NCI-H1694 (cell line): ENCODE results near the gene POLR1A.

Source experiments
- DNase-seq: peaks from one replicate; lab custom pipeline; 2025; lab: John Stamatoyannopoulos, UW

POLR1A gene

DNA sequence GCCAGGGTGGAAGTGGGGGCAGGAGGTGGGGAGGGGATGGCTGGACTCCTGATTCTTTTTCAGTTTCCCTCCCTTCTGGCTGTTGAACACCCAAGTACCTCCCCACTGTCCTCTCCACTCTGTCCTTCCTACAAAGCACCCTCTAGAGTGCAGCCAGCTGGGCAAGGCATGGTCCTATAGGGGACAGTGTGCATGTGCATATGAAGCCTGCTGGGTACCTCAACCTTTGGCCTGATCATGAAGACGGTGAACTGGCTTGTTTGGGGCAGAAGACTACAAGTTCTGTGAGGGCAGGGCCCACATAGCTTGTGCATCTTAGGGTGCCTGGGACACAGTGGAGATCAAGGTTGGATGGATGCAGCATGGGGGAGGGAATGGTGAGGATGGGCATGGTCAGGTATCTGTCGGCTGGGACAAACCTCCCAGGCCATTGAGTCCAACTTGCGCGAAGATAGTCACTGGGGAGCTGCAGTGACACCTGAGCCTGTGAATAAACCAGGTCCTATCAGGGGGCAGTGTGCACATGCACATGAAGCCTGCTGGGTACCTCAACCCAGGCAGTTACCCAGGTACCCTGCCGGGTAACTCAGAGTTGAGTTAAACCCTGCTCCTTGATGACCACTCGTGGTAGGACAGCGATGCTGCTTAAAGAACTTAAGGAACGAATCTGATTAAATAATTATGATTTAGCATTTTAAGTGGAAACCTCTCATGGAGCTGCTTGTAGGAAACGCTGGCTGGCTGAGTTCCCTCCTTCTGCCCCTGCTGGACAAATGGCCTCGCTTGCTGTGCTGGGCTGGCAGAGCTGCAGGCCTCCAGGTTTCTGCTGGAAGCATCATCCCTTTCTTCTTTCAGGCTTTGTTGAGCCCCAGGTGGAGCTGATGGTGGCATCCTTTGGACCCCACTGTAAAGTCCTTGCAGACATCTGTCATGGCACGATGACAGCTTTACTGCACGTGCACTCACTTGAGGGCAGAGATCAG is 84.0 kb downstream of the POLR1A start:
- no peak for DNase-seq

DNA sequence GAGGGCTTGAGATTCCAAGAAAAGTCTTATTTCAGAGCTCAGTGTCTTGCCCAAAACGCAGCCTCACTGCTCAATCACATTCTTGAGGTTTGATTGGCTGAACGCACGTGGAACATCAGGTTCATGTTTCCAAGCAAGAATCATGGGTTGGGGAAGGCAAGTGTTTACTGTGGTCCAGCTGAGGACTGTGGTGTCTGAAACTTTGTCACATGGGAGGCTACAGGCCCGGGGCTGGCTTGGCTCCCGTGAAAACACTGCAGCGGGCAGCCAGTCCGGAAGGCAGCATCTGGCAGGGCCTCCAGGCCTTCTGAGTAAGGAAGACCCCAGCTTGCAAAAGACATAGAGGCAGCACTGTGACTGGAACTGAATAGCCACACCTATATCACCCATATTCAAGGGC is 84.7 kb downstream of the POLR1A start:
- DNase-seq: no peak

DNA sequence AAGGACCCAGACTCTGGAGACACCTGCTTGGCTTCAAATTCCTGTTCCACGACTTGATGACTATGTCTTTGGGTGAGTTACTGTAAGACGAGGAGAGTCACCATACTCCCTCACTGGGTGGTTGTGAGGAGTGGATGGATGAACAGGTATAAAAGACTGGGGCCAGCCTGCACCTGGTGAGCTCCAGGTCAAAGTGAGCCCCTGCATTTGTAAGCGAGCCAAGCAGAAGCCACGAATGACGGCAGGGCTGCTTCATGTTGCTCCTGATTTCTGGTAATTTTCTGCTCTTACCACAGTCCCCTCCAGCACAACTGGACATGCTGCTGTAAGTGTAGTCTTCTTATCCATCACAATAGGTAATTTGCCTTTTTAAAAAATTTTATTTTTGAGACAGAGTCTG is 86.6 kb downstream of the POLR1A start:
- no peak for DNase-seq

DNA sequence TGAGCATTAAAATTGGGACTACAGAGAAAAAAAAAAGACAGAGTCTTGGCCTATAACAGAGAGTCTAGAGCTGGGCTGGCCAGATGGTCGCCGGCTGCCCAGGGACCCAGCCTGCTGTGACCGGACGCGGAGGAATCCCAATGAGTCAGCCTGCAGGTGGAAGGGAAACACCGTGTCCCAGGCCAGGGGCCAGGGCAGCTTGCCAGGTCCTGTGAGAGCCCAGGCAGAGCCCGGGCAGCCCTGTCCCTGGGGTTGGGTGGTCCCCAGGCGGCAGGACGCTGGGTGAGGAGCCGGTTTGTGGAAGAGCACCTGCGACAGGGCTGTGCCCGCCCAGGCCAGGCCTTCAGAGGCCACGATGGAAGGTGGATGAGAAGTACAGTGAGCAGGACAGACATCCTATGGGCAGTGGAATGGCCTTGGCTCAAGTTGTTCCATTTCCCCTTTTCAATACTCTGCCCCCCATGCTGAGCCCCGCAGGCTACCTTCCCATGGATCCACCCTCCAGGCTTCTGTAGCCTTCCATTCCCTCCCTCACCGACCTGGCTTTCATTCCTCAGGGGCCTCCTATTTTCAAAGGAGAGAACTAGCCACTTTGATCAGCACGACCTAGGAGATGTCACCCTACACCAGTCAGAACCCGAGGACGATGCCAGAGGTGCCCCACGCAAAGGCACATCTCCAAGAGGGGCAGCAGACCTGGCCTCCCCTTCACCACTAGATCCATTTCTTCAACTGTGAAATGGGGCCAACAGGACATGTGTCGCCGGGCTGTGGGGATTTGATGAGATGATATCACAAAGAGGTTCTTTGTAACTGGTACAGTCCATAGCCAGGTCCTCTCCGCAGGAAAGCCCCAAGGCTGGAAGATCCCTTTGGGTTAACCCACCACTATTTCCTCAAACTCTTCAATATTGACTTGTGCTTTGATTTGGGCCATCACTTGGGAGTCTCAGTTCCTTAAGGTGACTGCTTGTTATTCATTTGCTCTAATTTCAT is 87.5 kb downstream of the POLR1A start:
- no peak for DNase-seq

DNA sequence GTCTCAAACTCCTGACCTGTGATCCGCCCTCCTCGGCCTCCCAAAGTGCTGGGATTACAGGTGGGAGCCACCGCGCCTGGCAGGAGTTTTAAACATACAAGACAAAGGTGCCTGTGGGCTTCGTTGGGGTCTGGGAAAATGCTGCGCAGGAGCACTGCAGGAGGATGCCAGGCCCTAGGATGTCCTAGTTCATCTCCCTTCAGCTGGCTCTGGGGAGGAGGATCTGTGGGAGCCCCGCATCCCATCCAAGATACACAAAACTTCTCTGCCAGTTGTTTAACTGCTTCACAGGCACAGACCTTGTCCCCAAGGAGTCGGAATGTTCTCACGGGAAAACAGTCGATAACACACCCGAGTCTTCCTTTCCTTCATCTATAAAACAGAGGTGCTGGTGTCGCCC is 89.1 kb downstream of the POLR1A start:
- DNase-seq: no peak

DNA sequence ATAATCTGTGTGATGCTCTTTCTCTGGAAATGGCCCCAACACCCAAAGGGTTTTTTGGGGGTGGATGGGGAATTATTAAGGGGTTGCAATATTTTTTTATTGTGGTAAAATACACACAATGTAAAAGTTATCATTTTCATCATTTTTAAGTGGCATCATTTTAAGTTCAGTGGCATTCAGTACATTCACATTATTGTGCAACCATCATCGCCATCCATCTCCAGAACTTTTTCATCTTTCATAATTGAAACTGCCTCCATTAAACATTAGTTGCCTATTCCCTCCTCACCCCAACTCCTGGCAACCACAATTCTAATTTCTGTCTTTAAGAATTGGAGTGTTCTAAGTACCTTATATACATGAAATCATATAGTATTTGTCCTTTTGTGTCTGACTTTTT is 90.0 kb downstream of the POLR1A start:
- no peak for DNase-seq

DNA sequence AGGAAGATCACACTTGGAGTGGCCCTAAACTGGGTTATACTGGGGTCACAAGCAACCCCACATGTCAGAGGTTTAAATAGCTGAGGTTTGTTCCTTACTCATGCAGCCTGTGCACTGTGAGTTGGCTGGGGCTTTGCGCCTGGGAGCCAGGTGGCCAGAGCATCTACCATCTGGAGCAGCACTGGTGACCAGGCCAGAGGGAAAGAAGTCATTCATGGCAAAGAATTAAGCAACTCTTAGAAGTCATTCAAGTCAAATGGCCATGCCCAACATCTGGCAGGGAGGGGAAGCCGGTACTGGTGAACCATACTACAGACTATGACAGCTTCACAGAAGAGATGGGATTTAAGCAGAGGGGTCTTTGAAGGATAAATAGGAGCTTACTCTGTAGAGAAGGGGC is 90.7 kb downstream of the POLR1A start:
- no peak for DNase-seq

DNA sequence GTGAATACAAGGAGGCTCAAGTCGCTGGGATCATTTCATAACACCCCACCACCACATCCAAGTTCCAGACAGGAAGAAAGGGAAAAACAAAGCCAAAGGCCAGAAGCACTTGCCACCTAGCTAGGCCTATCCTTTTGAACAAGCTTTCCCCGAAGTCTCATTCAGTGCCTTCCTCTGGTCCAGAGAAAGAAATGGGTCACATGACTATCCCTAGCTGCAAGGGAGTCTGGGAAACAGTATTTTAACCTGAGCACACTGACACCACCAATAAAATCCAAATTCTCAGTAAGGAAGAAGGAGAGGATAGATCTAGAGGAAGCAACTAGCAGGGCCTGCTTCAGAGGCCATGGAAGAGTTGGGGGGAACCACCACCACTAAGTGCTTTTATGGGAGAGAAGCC is 91.2 kb downstream of the POLR1A start:
- no peak for DNase-seq

DNA sequence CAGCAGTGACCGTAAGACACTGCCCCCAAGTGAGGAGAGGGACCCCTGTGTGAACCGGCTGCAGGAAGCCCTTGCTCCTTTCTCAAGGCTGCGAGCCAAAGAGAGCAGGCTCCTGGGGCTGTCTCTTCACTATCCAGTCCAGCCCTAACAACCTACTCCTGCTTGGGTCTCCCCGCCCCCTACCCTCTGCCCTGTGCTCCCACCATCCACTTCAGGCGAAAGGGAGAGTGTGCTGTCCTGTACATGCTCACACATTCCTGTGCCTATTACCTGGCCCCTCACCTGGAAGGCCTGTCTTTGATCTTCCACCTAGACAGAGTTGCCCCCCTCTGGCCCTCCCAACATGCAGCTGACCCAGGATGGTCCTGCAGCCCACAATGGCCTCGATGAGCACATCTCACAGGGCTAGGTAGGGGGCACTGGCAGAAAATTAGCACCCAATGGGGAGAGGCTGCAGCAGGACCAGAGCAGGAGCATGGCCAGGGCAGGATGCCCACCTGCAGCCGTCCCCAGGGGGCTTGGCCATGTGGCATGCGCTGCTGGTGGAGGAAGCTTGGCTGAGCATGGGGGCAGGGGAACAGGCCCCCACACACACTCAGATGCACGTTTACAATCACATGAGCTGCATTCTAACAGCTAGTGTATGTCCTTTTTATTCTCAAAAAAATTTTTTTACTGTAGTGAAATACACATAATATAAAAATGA is 93.5 kb downstream of the POLR1A start:
- no peak for DNase-seq

DNA sequence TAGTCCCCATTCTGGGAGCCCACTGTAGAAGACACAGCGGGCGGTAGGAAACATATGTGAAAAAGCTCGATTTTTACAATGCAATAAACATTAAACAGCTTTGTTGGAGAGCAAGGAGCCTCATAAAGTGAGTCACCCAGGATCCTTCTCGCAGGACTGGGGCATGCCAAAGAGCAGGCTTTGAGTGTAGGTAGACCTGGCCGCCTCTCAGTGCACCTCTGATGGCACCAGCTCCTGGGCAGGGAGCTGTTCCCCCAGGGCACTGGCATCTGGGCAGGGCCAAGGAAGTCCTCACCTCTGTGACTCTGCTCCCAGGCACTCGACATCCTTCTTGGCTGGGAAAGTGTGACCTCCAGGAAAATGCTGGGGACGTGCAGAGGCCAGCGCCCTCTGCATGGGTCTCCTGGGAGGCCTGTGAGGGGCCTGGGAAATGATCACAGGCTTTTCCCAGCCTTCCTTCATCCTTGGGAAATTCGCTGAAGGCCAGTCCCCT is 94.2 kb downstream of the POLR1A start:
- no peak for DNase-seq

DNA sequence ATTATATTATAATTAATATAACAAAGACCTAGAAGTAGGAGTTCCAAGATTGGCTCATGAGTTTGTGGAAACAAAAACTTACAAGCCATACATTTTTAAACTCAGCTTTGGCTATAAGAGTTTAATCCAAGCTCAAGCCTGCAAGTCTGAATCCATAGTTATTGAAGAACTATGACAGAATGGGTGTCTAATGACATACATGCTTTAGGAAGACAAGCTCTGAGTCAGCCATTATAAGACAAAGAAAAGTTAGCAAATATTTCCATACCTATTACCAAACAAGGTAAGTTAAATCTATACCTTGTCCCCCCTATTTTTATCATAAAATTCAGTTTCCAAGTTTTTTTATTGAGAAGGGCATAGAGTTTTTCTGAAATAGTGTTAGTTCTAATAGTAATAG is 95.6 kb downstream of the POLR1A start:
- no peak for DNase-seq

DNA sequence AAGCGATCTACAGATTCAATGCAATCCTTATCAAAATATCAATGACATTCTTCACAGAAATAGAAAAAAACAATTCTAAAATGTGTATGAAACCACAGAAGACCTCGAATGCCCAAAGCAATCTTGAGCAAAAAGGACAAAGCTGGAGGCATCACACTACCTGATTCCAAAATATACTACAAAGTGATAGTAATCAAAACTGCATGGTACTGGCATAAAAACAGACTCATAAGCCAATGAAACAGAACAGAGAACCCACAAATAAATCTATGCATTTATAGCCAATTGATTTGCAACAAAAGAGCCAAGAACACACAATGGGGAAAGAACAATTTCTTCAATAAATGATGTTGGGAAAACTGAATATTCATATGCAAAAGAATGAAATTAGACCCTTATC is 99.2 kb downstream of the POLR1A start:
- no peak for DNase-seq

DNA sequence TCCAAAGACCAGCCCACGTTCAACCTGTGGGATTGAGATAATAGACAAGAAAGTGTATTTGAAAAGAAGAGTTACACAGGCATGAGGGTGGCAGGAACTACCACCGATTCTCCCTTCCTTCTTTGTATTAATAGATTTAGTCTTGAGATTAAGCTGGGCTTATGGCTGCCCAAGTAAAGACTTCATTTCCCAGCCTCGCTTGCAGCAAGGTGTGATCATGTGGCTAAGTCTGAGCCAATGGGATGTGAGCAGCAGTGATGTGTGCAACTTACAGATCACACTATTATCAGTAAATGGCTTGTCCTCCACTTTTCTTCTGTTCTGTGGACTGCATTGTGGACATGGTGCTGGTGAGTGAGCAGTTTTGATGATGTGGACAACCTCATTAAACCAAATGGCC is 101.7 kb downstream of the POLR1A start:
- DNase-seq: no peak

DNA sequence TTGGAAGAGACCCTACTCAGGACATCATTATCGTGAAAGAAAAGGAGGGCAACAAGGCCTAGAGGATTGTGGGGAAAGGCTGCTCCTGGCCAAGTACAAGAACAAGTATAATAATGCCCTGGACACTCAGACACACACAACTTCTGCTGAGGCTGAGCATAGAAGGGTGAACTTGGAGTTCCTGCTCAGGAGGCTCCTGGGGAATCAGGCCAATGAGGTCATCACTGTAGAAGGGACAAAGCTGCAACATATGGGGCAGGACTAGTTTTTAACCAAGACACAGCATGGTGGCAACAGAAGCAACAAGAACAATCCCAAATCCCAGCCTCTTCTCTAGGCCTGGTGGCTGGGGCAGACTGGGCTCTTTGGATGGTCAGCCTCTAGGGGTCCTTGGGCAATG is 102.6 kb downstream of the POLR1A start:
- DNase-seq: no peak

DNA sequence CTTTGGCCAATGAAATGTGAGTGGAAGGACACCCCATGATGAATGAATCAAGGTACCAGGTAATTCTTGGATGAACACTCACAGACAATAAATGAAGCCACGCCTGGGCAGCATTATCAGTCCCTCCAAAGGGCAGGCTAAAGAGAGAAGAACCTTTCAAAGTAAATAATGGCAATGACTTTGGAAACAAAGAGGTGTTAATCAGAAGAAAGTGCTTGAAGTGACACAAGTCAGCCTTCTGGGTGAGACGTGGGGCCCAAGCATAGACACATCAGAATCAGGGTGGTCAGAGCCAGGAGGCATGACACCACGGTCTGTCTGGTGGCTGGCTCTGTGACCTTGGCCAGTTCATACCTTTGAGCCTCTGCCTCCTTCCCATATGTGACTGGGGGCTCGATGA is 103.3 kb downstream of the POLR1A start:
- no peak for DNase-seq

DNA sequence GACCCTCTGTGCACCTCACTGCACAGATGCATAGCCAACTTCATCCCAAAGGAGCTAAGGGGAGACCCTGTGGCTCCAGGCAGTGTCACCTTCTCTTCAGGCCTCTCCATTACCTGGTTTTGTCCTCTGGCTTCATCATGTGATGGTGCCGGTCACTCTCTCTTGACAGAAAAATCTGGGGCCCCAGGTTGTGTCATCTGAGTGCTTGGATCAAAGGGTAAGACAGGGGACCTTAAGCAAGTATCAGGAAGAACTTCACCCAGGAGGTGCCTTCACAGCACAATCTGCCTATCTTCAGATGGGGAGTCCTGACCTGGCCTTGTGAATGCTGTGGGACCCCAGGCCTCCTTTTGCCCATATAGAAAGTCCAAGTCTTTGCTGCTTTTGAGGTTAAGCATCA is 104.4 kb downstream of the POLR1A start:
- no peak for DNase-seq

DNA sequence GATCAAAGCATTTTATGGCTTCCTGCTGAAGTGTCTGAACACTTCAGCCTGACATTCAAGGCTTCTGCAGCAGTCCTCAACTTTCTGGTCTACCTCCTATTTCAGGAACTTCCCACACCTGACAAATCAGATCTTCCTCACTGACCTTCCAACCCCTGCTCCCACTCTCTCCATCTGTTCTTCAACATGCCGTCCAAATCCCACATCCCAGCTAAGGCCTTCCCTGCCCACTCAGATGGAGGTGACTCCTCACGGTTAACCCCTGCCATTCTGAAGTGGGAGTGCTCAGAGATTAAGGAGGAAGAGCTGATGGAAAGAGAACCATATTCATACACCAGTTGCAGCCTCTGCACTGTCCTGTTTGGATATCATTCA is 104.8 kb downstream of the POLR1A start:
- DNase-seq: no peak

DNA sequence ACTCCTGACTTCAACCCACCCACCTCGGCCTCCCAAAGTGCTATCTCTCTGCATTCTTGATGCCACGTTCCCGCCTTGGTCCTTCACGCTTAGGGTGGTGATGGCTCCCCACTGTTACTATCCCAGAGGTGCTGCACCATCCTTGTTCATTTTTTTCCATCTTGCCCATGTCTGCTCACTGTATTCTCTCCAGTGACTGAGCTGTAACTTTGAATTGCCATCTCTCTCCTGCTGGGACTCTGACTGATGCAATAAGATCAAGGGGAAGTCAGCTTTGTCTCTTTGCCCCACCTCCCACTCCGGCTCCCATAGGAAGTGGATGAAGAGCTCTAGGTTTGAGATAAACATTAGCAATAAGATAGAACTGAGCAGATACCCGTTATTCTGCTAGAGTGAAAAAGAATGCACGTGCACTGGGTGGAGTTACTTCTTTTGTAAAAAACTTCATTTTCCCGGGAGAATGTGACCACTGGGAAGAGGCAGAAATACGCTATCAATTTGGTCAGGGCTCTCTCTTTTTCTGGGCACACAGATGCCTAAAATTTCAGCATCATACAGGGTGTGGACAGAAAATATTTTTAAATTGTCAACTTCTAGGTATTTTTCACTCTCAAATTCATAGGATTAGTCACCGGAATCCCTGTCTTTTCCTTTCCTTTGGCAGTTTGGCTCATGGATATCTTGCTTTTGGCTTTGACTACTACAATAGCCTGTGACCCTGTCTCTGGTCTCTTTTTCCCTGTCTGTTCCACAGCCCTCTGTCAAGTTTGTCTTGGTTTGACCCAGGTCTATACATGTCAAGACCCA is 105.4 kb downstream of the POLR1A start:
- DNase-seq: no peak

DNA sequence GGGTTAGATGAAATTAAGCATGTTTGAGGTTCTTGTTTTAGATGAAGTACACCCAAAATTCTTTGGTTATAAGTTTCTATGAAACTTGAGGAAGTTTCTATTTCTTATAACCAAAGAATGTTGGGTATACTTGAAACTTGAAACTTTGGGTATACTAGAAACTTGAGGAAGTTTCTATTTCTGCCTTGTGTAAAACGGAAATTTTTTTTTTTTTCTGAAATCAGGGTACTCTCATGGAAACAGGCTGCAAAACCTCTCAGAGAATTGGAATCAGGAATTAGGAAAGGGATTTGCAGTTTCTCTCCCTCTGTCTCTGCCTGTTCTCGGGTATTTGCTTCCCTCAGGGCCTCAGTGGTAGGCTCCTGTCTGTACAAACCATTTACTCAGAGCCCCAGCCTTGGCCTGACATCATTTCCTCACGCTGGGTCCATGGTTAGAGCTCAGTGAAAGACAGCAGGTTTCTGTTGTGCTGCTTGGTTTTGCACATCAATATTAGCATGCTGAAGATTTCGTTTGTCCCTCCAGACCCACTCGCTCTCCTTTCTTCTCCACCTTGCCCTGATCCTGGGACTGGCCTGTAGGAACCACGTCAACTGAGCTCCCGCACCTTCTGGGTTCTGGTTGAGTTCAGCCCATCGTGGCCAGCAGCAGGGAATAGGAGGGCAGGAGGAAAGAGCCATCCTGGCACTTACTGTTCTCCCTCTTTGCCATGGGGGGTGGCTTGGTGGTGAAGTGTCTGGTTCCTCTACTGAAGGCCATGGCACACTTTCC is 106.4 kb downstream of the POLR1A start:
- no peak for DNase-seq
